ENCODE data around the gene RHO. TPM values are rescaled to one million over a fixed set of nuclear protein-coding genes. Genes with fewer than 3 reads are reported as not detected.

Gene RHO
- total RNA-seq, 2 donors from 2014 or later = not detected

DNA sequence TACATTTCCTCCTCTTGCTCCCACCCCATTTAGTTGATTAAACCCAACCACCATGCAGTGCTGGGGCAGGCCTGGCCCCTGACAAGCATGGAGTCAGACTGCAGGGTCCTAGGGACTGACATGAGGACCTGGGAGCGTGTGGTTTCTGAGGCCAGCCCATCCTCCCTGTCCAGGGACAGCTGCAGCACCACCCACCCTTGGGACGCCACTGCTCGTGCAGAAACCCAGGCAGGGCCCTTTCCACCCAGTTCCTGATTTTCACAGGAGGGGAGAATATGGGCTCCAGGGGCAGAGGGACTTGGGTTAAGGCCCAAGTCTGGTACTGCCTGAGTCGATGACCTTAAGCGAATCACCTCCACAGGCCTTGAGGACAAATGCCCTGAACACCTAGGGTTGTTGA is 54.4 kb downstream of the RHO start:
- DNase-seq = no peak
- intact Hi-C loops (cut with DNase I) = no loop called here
- ATAC-seq = no peak

DNA sequence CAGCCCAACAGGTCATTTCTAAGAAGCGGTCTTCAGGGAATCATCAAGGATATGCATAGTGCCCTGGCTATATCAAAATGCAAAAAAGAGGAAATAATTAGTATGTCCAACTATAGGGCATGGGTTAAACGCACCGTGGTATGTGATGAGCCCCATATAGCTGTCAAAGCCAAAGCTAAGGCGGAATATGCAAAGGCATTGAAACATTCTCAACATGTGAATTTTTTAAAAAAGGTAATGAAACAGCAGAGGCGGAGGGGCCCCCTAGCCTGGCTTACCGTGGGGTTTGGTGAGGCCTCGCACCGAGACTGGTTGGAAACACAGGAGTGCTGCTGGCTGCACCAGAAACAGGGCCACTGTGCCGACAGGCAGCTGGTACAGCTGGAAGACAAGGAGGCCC is 54.9 kb downstream of the RHO start:
- ATAC-seq (no peak), DNase-seq (no peak)
- intact Hi-C loops (cut with DNase I) = no loop called here

DNA sequence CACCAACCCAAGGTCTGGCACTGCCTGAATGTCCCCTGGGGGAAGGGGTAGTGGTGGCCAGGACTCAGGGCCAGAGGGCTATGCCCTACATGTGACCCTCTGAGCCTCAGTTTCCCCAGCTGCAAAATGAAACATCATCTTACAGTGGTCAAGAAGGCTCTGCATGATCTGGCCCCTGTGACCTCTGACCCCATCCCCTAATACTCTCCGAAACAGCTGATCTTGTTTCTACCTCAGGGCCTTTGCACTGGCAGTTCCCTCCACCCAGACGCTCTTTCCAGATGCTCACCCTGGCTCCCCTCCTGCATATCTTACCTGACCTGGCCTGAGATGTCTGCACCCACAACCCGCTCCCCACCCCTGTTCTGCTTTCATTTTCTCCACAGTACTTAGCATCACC is 56.2 kb downstream of the RHO start:
- intact Hi-C loops (cut with DNase I) = no loop called here
- no peak for DNase-seq
- no peak for ATAC-seq

Other genes with a start within 250 kb of the RHO start
- gene HMCES, start 249.8 kb upstream of the RHO start, total RNA-seq = 10 to 100 TPM; 44.6 to 46.7 TPM
- under 1 TPM; 0.32 to 0.37 TPM for gene EFCAB12, start 100.0 kb upstream of the RHO start, total RNA-seq
- gene MBD4, start 88.7 kb upstream of the RHO start, total RNA-seq = 10 to 100 TPM; 18.7 to 48.9 TPM
- gene IFT122, start 88.4 kb upstream of the RHO start, total RNA-seq = 10 to 100 TPM; 20.2 to 43.4 TPM
- not detected for gene H1-8, start 14.5 kb downstream of the RHO start, total RNA-seq
- gene PLXND1, start 78.0 kb downstream of the RHO start, total RNA-seq = 100 to 1,000 TPM; 106 to 112 TPM

Data from left cardiac atrium (tissue), 4 donors.